HepG2 (cell line): ENCODE data around the gene MRPS2.

Source experiments
- SRSF4 ChIP-seq: fragments of 200-400 bp; formaldehyde crosslinking; IDR thresholded peaks from one replicate; pipeline ENCODE4 v1.6.1; 2018; ENCODE audit warnings: mild to moderate bottlenecking, low read depth, low read length, moderate library complexity; ENCODE audit not compliant: poor library complexity, severe bottlenecking
- TF ChIP-seq, protein P1 (sequence below): sonication (generic); formaldehyde crosslinking; conservative IDR thresholded peaks from 2 replicates; pipeline ENCODE4 v1.4.0; 2020; ENCODE audit warnings: missing genetic modification reagents
- TF ChIP-seq, protein P2 (sequence below): sonication (generic); formaldehyde crosslinking; IDR thresholded peaks from 2 replicates; pipeline ENCODE4 v1.4.0; 2020; ENCODE audit warnings: low read depth, mild to moderate bottlenecking, missing genetic modification reagents

DNA sequence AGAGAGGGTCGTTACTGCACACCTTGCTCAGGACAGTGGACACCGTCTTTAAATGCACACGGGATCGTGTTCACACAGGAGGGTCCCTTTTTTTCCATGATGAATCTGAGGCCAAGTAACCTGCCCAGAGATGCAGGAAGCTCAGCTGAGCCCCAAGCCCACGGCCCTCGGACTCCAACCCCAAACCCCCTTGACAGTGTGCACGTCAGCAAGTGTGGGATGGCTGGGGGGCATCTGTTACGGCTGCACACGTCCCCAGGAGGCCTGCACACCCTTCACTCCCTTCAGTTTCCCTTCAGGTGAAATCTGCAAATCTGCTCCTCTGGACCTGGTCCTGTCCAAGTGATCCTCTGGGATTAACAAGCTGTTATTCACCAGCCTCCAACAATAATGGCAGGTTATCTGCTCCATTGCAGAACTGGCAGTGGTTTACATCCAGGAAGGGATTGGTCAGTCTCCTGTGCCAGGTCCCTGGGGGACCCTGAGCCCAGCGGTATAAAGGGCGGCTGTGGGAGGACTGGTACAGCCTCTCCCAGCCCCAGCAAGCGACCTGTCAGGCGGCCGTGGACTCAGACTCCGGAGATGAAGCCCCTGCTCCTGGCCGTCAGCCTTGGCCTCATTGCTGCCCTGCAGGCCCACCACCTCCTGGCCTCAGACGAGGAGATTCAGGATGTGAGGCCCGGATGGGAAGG, 20.6 kb downstream of the MRPS2 start, which contains the start of gene LCN1:
- TF ChIP-seq, protein P1, sequence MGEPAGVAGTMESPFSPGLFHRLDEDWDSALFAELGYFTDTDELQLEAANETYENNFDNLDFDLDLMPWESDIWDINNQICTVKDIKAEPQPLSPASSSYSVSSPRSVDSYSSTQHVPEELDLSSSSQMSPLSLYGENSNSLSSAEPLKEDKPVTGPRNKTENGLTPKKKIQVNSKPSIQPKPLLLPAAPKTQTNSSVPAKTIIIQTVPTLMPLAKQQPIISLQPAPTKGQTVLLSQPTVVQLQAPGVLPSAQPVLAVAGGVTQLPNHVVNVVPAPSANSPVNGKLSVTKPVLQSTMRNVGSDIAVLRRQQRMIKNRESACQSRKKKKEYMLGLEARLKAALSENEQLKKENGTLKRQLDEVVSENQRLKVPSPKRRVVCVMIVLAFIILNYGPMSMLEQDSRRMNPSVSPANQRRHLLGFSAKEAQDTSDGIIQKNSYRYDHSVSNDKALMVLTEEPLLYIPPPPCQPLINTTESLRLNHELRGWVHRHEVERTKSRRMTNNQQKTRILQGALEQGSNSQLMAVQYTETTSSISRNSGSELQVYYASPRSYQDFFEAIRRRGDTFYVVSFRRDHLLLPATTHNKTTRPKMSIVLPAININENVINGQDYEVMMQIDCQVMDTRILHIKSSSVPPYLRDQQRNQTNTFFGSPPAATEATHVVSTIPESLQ (CRISPR knock-in tag): no peak
- TF ChIP-seq, protein P2, sequence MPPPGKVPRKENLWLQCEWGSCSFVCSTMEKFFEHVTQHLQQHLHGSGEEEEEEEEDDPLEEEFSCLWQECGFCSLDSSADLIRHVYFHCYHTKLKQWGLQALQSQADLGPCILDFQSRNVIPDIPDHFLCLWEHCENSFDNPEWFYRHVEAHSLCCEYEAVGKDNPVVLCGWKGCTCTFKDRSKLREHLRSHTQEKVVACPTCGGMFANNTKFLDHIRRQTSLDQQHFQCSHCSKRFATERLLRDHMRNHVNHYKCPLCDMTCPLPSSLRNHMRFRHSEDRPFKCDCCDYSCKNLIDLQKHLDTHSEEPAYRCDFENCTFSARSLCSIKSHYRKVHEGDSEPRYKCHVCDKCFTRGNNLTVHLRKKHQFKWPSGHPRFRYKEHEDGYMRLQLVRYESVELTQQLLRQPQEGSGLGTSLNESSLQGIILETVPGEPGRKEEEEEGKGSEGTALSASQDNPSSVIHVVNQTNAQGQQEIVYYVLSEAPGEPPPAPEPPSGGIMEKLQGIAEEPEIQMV (CRISPR knock-in tag): no peak
- TF ChIP-seq SRSF4: no peak
